HG02759 (cell line): ENCODE results near the gene SLC35A3.
"Not testable (repeated sequence)": the region's sequence is repeated elsewhere in the genome, so short reads cannot be mapped to it uniquely, and the experiment has no call there.

Source experiments
- ATAC-seq: cut with Tn5 transposase; IDR thresholded peaks from one replicate; pipeline ENCODE4 v1.9.1; 2021; ENCODE audit warnings: mild to moderate bottlenecking, moderate library complexity; ENCODE audit not compliant: unreplicated experiment

The SLC35A3 gene

DNA sequence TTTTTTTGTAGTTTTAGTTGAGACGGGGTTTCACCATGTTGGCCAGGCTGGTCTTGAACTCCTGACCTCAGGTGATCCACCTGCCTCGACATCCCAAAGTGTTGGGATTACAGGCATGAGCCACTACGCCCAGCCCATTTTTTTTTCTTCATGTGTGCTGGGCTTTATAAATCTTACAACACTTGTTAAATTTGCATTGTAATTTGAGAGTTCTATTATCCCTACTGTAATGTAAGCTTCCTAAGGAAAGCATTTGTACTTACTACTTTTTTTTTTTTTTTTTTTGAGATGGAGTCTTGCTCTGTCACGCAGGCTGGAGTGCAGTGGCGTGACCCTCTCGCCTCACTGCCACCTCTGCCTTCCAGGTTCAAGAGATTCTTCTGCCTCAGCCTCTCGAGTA, 2.3 kb downstream of the SLC35A3 start:
- not testable (repeated sequence) for ATAC-seq

DNA sequence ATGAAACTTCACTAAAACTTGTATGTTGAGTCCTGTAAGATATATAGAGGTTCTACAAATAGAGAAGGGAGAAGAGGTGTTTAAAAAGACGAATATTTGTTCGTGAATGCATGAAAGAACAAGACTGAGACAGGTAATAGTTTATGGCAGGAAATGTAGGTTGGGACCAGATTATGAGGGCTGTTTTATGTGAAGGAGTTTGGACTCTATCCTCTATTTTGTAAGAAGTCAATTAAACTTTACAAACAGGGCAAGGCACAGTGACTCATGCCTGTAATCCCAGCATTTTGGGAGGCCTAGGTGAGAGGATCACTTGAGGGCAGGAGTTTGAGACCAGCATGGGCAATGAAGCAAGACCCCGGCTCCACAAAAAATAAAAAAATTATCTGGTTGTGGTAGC, 5.7 kb downstream of the SLC35A3 start:
- no peak for ATAC-seq

DNA sequence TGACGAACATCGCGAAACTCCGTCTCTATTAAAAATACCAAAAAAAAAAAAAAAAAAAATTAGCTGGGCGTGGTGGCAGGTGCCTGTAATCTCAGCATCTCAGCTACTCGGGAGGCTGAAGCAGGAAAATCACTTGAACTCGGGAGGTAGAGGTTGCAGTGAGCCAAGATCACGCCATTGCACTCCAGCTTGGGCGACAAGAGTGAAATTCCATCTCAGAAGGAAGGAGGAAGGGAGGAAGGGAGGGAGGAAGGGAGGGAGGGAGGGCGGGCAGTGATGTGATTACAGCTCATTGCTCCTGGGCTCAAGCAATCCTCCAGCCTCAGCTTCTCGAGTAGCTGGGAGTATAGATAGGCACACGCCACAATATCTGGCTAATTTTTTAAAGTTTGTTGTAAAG, 7.5 kb downstream of the SLC35A3 start:
- ATAC-seq: not testable (repeated sequence)

DNA sequence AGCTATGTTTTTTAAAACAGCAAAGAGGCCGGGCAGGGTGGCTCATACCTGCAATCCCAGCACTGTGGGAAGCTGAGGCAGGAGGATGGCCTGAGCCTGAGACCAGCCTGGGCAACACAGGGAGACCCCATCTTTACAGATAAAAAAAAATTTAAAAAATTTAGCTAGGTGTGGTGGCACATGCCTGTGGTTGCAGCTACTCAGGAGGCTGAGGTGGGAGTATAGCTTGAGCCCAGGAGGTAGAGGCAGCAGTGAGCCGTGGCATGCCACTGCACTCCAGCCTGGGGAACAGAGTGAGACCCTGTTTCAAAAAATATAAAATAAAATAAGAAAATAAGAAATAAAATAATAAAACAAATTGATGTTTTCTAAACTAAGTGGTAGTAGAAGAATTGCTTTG, 8.4 kb downstream of the SLC35A3 start:
- ATAC-seq: no peak

DNA sequence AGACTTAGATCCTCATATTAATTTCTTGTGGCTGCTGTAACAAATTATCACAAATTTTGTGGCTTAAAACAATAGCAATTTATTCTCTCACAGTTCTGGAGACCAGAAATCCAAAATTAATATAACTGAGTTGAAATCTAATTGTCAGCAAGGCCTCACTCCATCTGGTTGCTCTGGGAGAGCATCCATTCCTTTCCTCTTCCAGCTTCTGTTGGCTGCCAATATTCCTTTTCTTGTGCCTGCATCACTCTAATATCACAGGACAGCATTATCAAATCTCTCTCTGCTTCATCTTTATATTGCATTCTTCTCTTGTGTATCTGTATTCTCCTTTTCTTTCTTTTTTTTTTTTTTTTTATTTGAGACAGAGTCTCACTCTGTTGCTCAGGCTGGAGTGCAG, 9.3 kb downstream of the SLC35A3 start:
- ATAC-seq: no peak

DNA sequence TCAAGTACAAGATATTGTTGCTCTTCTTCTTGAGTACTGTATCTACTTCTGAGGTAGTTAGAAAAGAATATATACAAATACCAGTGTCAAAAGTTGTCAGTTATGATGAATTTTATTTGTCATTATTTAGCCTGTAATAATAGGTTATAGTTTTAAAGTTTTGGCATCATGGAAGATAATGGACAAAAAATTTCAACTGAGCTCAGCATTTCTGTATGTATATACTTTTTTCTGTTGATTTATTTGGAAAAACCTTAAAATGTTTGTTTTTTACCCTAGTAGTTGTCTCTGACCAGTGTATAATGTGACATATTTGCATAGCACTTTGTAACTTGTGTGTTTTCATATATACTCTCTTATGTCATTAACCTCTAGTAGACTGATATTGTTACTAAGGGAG, 11.1 kb downstream of the SLC35A3 start:
- no peak for ATAC-seq

DNA sequence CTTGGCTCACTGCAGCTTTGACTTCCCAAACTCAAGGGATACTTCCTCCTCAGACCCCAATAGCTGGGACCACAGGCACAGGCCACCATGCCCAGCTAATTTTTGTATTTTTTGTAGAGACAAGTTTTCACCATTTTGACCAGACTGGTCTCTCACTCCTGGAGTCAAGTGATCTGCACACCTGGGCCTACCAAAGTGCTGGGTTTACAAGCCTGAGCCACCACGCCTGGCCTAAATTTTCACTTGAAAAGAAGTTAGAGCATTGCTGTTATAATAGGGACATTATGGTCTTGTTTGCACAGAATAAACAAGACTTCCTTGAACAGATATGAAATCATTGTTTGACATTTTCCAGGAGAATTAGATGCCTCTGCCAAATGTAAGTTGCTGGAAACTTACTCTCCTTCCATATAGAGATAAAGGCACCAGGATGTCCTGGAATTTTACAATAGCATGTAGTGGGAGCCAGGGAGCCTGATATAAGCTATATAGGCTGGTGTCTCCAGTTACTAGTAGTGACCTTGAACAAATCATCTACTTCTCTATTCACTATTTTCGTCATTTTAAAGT, 16.9 kb downstream of the SLC35A3 start:
- ATAC-seq: no peak

DNA sequence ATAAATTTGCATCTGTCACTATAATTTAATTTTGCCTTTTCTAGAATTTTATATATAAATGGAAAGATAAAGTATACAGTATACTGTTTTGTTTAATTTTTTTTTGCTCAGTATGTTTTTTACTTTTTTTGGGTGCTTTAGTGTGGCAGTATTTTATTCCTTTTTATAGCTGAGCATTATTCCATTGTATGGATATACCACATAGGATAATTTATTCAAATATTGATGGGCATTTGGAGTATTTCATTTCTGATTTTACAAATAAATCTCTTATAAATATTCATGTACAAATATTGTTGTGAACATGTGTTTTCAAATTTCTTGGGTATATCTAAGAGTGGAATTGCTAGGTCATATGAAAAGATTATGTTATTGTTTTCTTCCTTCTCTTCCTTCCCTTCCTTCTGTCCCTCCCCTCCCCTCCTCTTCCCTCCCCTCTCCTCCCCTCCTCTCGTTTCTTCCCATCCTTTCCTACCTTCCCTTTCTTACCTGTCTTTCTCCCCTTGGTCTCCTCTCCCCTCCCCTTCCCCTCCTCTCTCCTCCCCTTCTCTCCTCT, 18.5 kb downstream of the SLC35A3 start:
- no peak for ATAC-seq

DNA sequence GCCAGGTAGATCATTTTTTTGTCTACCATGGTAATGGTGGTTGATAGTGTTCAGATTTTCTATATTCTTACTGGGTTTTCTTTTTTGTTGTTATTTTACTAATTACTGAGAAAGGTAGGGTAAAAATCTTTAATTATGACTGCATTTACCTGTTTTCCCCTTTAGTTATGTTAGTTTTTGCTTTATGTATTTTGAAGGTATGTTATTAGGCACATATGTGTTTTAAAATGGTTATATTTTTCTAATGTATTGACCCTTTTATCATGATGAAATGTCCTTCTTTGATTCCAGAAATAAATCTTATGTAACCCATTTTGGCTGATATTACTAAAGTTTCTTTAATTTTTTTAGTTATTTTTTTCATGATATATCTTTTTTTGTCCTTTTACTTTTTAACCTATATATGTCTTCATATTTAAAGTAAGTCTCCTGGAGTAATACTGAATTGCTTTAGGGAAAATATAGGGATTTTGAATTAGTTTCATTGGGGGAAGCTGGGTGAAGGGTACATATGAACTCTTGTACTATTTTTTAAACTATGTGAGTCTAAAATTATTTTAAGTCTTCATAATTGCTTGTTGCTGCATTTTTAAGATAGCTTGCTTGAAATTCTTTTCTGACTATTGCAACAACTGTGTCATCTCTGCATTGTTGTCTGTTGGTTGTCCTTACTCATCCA, 22.4 kb downstream of the SLC35A3 start:
- no peak for ATAC-seq

DNA sequence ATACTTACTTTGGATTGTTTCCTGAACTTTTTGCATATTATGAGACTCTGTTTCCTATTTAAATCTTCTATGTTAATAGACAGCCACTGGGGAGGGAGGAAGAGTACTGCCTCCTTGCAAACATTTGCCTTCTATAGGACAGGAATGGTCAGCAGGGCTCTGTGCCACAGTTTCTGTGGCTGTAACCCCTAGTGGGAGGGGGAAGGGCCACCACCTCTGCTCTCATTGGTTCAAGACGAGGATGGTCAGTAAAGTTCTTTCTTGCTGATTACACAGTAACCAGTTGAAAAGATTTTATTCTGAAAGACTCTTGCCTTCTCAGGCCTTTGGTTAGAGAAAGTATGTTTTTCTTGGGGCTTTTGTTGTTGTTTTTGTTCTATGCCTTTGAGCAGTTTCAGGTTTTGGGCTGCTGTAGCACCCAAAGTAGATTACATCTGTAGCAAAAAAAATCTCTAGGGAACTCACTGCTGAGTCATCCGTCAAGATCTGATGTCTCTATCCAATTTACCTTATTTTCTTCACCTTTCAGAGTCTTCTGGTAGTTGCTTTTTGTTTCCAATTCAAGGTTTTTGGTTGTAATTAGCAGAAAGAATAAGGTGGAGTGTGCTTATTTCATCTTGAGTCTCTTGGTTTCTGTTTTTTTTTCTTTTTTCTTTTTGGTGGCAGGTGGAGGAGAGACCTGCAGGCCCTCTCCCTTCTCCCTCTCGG, 23.1 kb downstream of the SLC35A3 start:
- no peak for ATAC-seq

DNA sequence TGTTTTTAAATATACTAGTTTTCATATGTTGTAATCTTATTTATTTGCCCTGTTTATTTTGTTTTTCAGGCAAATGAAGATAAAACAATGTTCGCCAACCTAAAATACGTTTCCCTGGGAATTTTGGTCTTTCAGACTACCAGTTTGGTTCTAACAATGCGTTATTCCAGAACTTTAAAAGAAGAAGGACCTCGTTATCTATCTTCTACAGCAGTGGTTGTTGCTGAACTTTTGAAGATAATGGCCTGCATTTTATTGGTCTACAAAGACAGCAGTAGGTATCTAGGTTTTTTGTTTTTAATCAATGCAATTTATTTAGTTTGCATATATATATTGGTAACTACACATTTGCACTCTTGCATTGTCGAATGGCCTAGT, 23.7 kb downstream of the SLC35A3 start:
- ATAC-seq: no peak

DNA sequence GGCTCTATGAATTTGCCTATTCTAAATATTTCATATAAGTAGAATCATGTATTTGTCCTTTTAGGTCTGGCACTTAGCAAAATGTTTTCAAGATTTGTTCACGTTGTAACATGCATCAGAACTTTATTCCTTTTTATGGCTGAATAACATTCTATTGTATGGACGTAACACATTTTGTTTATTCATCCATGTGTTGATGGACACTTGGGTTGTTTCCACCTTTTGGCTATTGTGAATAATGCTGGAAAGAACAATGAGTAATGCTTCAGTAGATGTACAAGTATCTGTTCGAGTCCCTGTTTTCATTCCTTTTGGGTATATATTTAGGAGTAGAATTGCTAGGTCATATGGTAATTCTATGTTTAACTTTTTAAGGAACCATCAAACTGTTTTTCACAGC, 24.7 kb downstream of the SLC35A3 start:
- no peak for ATAC-seq

DNA sequence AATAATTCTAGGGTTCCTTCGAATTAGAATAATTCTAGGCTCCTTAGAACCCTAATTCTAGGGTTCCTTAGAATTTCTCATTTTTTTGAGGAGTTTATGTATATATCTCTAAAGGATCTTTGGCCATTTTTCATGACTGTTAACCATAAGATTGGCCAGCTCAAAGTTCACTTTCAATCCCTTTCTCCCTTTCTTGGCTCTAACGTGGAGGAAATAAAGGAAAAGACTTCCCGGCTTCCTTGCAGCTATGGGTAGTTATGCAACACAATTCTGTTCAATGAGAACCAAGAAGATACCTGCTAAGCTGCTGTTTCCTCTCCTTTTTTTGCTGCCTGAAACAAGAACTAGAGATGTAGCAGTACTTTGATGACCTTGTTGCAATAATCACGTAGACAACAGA, 27.2 kb downstream of the SLC35A3 start:
- ATAC-seq: no peak

DNA sequence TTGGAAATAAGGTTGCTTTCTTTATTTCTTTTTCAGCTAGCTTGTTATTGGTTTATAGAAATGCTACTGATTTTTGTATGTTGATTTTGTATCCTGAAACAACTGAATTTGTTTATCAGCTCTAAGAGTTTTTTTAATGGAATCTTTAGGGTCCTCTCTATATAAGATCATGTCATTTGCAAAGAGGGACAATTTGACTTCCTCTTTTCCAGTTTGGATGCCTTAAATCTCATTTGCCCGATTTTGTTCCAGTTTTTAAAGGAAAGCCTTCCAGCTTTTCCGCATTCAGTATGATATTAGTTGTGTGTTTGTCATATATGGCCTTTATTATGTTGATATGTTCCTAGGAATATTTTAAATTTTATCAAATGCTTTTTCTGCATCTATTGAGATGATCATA, 31.7 kb downstream of the SLC35A3 start:
- ATAC-seq: no peak

DNA sequence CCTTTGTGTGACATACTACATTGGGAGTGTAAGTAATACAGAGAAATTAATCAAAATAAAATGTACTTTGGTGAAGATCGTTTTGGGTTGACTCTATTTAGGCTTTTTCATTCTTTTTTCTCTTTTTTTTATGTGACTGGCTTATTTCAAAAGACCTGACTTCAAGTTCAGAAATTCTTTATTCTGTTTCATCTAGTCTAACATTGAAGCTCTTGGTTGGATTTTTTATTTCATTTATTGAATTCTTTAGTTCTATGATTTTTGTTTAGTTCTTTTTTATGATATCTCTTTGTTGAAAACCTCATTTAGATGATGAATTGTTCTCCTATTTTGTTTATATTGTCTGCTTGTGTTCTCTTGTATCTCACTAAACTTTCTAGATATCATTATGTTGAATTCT, 35.6 kb downstream of the SLC35A3 start:
- no peak for ATAC-seq

DNA sequence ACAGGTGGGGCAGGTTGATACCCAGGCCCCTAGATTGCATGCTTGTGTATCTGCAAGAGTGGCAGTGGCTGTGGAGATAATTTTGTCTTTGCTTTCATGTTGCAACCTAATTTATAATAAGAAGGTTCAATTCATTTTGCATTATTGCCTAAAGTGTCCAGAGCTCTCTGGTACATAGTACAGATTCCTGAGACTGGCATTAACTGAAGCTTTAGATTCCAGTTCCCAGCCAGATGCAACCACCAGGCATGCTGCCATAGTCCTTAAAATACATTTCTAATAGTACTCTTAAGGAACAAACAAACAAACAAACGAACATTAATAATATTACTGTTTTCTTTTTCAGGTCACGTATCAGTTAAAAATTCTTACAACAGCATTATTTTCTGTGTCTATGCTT, 36.9 kb downstream of the SLC35A3 start:
- no peak for ATAC-seq

DNA sequence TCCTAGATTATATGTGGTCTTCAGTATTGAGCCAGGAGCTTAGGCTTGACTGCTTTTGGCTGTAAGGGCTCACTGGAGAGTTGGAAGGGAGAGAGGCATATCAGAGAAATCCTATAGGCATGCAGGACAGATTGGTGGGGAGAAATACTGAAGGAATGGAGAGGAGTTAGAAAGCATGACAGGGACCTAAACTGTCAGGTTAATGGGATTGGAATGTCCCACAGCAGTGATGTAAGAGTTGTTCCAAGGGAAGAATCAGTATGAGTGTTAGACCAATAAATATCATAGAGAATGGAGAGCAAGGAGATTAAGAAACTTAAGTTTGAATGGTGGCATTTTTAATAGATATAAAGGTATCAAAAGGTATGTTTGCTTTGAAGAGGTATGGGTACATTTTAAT, 39.7 kb downstream of the SLC35A3 start:
- ATAC-seq: no peak

DNA sequence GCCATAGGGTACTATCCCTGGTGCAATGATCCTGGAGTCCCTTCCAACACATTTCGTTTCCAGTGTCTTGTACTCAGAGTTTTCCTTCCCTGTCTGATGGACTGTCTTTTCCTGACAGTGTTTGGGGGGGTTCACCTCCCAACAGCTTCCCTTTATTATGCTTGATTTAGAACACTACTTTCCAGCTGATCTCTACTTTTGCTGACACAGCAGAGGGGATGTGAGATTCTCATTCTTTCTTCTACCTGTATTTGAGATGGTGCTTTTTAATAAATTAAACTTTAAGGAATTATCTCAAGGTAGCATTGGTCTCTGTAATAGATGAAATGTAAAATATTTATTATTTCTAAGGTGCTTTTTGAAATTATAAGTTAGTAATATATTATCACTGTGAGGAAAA, 41.0 kb downstream of the SLC35A3 start:
- ATAC-seq: no peak

DNA sequence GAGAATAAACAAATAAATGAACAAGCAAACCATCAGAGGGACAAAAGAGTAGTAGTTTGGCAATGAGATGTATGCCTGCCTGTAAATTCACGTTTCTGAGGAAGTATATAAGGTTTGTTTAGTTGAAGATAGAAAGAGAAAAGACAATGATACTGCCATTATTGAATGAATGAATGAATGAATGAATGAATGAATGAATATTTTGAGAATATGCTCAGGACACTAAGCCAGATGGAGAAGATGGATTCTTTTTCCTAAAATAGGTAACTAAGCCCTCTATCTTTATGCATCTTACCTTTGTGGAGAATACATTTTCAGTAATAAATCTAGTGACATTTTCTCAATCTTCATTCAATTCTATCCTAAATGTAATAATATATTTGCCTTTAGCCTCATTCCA, 49.4 kb downstream of the SLC35A3 start:
- ATAC-seq: no peak

DNA sequence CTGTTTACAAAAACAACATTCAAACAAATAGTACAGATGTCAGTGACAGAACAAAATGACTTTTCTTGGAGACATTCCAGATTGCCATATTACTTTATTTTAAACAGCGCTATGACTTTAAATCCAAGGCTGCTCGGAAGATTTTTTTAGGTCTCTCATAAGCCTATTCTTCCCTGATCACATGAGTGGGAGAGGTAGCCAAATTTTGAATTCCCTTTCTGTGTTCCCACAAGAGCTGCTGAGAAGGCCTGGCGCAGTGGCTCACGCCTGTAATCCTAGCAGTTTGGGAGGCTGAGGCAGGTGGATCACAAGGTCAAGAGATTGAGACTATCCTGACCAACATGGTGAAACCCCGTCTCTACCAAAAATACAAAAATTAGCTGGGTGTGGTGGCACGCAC, 53.7 kb downstream of the SLC35A3 start:
- ATAC-seq: no peak

DNA sequence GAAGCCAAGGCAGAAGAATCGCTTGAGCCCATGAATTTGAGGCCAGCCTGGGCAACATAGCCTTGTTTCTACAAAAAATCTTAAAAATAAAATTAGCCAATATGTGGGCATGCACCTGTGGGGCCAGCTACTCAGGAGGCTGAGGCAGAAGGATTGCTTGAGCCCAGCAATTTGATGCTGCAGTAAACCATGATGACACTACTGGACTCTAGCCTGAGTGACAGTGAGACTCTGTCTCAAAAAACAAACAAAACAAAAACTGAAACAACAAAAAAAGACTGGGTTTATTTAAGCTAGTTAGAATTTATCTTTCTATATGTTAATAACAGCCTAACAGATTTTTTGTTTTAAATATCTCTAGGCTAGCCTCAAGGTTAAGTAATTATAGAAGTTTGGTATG, 57.4 kb downstream of the SLC35A3 start:
- ATAC-seq: no peak

DNA sequence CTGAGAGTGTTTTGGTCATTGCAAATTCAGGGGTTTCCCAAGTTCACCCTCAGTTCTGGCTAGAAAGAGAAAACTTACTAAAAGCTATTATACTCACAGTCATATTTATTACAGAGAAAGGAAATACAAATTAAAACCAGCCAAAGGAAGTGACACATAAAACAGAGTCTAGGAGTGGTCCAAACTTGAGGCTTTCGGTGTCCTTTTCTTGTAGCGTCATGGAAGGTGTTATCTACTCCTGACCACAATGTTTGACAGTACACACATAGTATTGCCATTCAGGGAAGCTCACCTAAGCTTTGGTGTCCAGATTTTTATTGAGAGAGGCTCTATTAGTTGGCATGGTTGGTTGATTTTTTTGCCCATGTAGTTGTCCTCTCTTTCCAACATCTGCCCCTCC, 59.0 kb downstream of the SLC35A3 start:
- ATAC-seq: no peak
